Measurements from ENCODE around the gene GMPR2.

- TF ChIP-seq CTCF (conservative IDR thresholded peaks at IDR 0.05; ENCODE audit: low read depth in 2 of 2) (no peak), POLR2AphosphoS5 (IDR thresholded peaks at IDR 0.05; ENCODE audit: low read depth) (no peak), EZH2 (IDR thresholded peaks at IDR 0.05; ENCODE audit: low read depth, unreplicated experiment) (no peak), ZNF331 (CRISPR knock-in tag; IDR thresholded peaks at IDR 0.05; ENCODE audit: low read depth) (no peak), EZH2phosphoT487 (IDR thresholded peaks at IDR 0.05; ENCODE audit: unreplicated experiment) (no peak), ETS1 (IDR thresholded peaks at IDR 0.05) (no peak), JUNB (IDR thresholded peaks at IDR 0.05; ENCODE audit: unreplicated experiment) (no peak), STAT1 (IDR thresholded peaks at IDR 0.05; ENCODE audit: unreplicated experiment) (no peak), ZNF114 (CRISPR knock-in tag; IDR thresholded peaks at IDR 0.05) (no peak), ZNF462 (CRISPR knock-in tag; IDR thresholded peaks at IDR 0.05) (no peak), NANOG (IDR thresholded peaks at IDR 0.05; ENCODE audit: borderline replicate concordance) (no peak), CREB1 (CRISPR knock-in tag; IDR thresholded peaks at IDR 0.05; ENCODE audit: low read depth) (no peak)
- TF ChIP-seq, protein P1, sequence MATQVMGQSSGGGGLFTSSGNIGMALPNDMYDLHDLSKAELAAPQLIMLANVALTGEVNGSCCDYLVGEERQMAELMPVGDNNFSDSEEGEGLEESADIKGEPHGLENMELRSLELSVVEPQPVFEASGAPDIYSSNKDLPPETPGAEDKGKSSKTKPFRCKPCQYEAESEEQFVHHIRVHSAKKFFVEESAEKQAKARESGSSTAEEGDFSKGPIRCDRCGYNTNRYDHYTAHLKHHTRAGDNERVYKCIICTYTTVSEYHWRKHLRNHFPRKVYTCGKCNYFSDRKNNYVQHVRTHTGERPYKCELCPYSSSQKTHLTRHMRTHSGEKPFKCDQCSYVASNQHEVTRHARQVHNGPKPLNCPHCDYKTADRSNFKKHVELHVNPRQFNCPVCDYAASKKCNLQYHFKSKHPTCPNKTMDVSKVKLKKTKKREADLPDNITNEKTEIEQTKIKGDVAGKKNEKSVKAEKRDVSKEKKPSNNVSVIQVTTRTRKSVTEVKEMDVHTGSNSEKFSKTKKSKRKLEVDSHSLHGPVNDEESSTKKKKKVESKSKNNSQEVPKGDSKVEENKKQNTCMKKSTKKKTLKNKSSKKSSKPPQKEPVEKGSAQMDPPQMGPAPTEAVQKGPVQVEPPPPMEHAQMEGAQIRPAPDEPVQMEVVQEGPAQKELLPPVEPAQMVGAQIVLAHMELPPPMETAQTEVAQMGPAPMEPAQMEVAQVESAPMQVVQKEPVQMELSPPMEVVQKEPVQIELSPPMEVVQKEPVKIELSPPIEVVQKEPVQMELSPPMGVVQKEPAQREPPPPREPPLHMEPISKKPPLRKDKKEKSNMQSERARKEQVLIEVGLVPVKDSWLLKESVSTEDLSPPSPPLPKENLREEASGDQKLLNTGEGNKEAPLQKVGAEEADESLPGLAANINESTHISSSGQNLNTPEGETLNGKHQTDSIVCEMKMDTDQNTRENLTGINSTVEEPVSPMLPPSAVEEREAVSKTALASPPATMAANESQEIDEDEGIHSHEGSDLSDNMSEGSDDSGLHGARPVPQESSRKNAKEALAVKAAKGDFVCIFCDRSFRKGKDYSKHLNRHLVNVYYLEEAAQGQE (IDR thresholded peaks at IDR 0.05; ENCODE audit: unreplicated experiment) = no peak
Measured at GRCh38 chr14:24194873-24195185, 37.9 kb upstream of the GMPR2 start.
